Osteoblast (primary cell): ENCODE measurements around the gene SBNO2. TPM values are rescaled to one million over a fixed set of nuclear protein-coding genes. Genes with fewer than 3 reads are reported as not detected.

Source experiments
- DNase-seq: peaks from one replicate; pipeline ENCODE4 v3.0.0; 2011; ENCODE audit warnings: low spot score, mixed read lengths; ENCODE audit not compliant: insufficient read length; ENCODE audit errors: missing footprints
- H2AFZ ChIP-seq: 2 replicates; pipeline ENCODE4 v1.6.0; 2011; ENCODE audit warnings: mild to moderate bottlenecking, low read length
- H3K27ac ChIP-seq: 2 replicates; pipeline ENCODE4 v1.5.1; 2011; ENCODE audit warnings: mild to moderate bottlenecking, low read depth, low read length, moderate library complexity
- H3K27me3 ChIP-seq: 2 replicates; pipeline ENCODE4 v1.6.0; 2012; ENCODE audit warnings: mild to moderate bottlenecking, control low read depth, inconsistent platforms, low read length, moderate library complexity; ENCODE audit not compliant: insufficient read depth
- H3K36me3 ChIP-seq: 2 replicates; pipeline ENCODE4 v1.5.1; 2011; ENCODE audit warnings: mild to moderate bottlenecking, low read length, control low read depth, moderate library complexity; ENCODE audit not compliant: insufficient read depth
- H3K4me1 ChIP-seq: 2 replicates; pipeline ENCODE4 v1.5.1; 2011; ENCODE audit warnings: mild to moderate bottlenecking, low read length, control low read depth, moderate library complexity; ENCODE audit not compliant: insufficient read depth
- H3K4me2 ChIP-seq: 2 replicates; pipeline ENCODE4 v1.6.0; 2011; ENCODE audit warnings: mild to moderate bottlenecking, low read length; ENCODE audit not compliant: insufficient read depth
- H3K4me3 ChIP-seq: fragments of 200-600 bp; sonication (generic); 3 replicates; pipeline ENCODE4 v1.5.1; 2012; ENCODE audit warnings: mild to moderate bottlenecking, low read length, inconsistent platforms; ENCODE audit not compliant: insufficient read depth
- H3K79me2 ChIP-seq: 2 replicates; pipeline ENCODE4 v1.6.0; 2012; ENCODE audit warnings: mild to moderate bottlenecking, low read length, control low read depth, inconsistent platforms; ENCODE audit not compliant: insufficient read depth
- H3K9me3 ChIP-seq: 2 replicates; pipeline ENCODE4 v1.5.1; 2011; ENCODE audit warnings: low read depth, low read length, control low read depth
- H4K20me1 ChIP-seq: 2 replicates; pipeline ENCODE4 v1.6.0; 2012; ENCODE audit warnings: mild to moderate bottlenecking, low read length, control low read depth; ENCODE audit not compliant: insufficient read depth
- CTCF ChIP-seq: IDR thresholded peaks from 2 replicates; pipeline ENCODE4 v1.5.1; 2011; ENCODE audit warnings: mild to moderate bottlenecking, low read depth, low read length, moderate library complexity; ENCODE audit errors: extremely low read depth
- total RNA-seq: library from RNA; depleted of rRNA; stranded (reverse); fragments of >200 nt; gene quantifications from 2 replicates; pipeline ENCODE4 v1.2.3, GENCODE V29; 2012

SBNO2 gene
- total RNA-seq, 1 donor = 69.1 TPM

DNA sequence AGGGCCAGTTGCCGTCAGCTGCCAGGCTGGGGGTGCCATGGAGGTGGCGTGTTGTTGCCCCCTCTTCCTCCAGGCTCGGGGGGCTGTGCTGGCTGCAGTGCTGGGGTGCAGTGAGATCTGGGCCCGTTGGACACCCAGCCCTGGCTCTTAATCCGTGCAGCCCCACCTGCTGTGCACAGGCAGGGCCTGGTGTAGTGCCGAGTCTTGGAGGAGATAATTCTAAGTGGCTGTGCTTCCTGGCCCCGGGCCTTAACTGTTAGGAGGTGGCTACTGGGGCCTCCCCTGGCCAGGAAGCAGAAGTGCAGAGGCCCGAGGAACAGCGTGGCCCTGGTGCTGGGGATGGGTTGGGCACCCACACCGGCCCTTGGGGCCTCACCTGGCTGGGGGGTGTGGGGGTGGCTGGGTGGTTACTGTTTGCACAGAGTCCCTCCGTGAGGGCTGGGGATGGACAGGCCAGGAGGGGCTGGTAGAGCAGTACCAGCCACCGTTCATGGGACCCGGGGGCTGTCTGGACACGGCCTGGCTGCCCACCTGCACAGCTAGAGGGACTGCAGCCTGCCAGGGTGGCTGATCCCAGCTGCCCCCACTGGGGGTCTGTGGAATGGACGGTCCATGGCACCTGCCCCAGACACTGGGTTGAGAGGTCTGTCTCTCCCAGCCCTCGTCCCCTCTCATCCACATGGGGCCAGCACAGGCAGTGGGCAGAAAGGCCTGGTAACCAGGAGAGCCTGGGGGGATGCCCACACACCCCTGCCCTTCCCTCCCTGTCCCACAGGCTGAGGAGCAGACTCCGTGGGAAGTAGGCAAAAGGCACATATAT is 67.0 kb downstream of the SBNO2 start:
- H3K4me1 ChIP-seq = peaks cover 21% of the 10 kb centered on the region

DNA sequence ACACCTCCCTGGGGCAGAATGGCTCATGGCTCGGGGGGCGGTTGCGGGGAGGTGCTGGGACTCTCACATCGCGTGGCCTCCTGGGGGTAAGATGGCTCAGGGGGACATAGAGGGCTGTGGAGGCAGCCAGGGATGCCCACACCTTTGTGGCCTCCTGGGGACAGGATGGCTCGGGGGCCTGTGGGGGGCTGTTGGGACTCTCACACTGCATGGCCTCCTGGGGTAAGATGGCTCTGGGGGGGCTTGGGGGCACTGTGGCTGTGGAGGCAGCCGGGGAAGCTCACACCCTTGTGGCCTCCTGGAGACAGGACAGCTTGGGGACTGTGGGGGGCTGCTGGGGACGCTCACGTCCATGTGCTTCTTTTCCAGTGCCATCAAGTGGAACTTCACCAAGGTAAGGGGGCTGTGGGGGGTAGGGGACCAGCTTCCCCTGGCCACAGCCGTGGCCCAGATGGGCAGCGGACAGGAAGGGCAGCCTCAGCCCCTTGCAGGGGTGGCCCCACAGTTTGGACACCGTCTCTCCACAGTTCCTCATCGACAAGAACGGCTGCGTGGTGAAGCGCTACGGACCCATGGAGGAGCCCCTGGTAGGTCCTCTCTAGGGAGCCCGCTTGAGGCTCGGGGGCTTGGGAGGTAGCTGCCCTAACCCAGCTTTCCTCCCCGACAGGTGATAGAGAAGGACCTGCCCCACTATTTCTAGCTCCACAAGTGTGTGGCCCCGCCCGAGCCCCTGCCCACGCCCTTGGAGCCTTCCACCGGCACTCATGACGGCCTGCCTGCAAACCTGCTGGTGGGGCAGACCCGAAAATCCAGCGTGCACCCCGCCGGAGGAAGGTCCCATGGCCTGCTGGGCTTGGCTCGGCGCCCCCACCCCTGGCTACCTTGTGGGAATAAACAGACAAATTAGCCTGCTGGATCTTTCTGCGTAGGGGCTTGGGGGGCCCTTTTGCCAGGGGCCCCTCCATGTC is 67.9 kb downstream of the SBNO2 start:
- Histone ChIP-seq H2AFZ (no peak overlapping the region), H3K27ac (no peak overlapping the region), H3K79me2 (no peaks in the 10 kb centered on the region), H3K4me2 (peak overlapping the region; percentile 83), H3K4me1 (peaks cover 30% of the 10 kb centered on the region), H3K36me3 (peaks cover 32% of the 10 kb centered on the region), H3K4me3 (no peak overlapping the region), H3K27me3 (no peaks in the 10 kb centered on the region), H4K20me1 (peaks cover 39% of the 10 kb centered on the region), H3K9me3 (no peaks in the 10 kb centered on the region)
- TF ChIP-seq CTCF = no peak
- DNase-seq = no peak

More for the DNA sequence above, 67.0 kb downstream of the SBNO2 start:
- Histone ChIP-seq H3K27me3 (no peaks in the 10 kb centered on the region), H4K20me1 (peaks cover 39% of the 10 kb centered on the region), H3K27ac (no peak overlapping the region), H2AFZ (no peak overlapping the region), H3K79me2 (no peaks in the 10 kb centered on the region), H3K36me3 (peaks cover 35% of the 10 kb centered on the region), H3K9me3 (no peaks in the 10 kb centered on the region), H3K4me3 (no peak overlapping the region), H3K4me2 (no peak overlapping the region)
- DNase-seq = no peak
- peak; percentile 22 for TF ChIP-seq CTCF

DNA sequence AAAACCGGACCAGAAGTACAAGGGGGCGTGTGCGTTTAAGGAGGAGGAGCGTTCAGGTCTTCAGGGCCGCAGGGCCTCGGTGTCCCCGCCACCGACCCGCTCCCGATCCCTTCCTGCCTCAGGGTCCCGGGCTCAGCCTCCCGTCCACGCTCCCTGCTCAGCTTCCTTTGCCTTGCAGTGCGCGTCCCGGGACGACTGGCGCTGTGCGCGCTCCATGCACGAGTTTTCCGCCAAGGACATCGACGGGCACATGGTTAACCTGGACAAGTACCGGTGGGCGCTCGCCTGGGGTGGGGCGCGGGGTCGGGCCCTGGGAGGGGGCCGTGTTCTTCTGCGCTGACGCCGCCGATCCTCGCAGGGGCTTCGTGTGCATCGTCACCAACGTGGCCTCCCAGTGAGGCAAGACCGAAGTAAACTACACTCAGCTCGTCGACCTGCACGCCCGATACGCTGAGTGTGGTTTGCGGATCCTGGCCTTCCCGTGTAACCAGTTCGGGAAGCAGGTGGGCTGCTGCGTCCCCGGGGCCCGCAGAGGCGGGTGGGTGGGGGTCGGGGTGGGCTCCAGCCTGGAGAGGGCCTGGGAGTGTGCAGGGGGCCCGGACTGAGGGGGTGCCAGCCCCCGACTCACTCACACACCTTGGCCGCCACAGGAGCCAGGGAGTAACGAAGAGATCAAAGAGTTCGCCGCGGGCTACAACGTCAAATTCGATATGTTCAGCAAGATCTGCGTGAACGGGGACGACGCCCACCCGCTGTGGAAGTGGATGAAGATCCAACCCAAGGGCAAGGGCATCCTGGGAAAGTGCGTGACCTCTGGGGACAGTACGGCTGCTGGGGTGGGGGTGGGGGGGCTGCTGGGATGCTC is 68.8 kb downstream of the SBNO2 start:
- Histone ChIP-seq H2AFZ (no peak overlapping the region), H3K27ac (peak overlapping the region; percentile 66), H3K27me3 (no peaks in the 10 kb centered on the region), H3K9me3 (no peaks in the 10 kb centered on the region), H3K79me2 (no peaks in the 10 kb centered on the region), H3K4me3 (peak overlapping the region; percentile 80), H3K4me2 (peak overlapping the region; percentile 83), H3K36me3 (peaks cover 30% of the 10 kb centered on the region), H4K20me1 (peaks cover 31% of the 10 kb centered on the region), H3K4me1 (peaks cover 30% of the 10 kb centered on the region)
- TF ChIP-seq CTCF = no peak
- peak; percentile 97 for DNase-seq
